GM12873 (cell line): ENCODE results near the gene ELK4.

ENCODE experiments used
- CTCF ChIP-seq: IDR thresholded peaks from 2 replicates; pipeline ENCODE4 v1.5.1; 2012; ENCODE audit warnings: low read depth, mild to moderate bottlenecking, moderate library complexity, low read length, control low read depth; ENCODE audit not compliant: insufficient read depth; ENCODE audit errors: missing control alignments

ELK4 gene

GRCh38 chr1:205623646-205624045 lies 8.2 kb downstream of the ELK4 start:
- no peak for TF ChIP-seq CTCF

- TF ChIP-seq CTCF, result no peak
Measured at GRCh38 chr1:205620269-205620668, 11.5 kb downstream of the ELK4 start.

- no peak for TF ChIP-seq CTCF
Measured at GRCh38 chr1:205619376-205619775, 12.4 kb downstream of the ELK4 start.

- no peak for TF ChIP-seq CTCF
Measured at GRCh38 chr1:205616563-205617293, 15.1 kb downstream of the ELK4 start.

GRCh38 chr1:205615789-205616188 lies 16.0 kb downstream of the ELK4 start:
- no peak for TF ChIP-seq CTCF

GRCh38 chr1:205613854-205614412 lies 17.9 kb downstream of the ELK4 start:
- TF ChIP-seq CTCF, result no peak

GRCh38 chr1:205612556-205612955 lies 19.3 kb downstream of the ELK4 start:
- no peak for TF ChIP-seq CTCF
